Fibroblast of mammary gland (primary cell): ENCODE data around the gene LPP.

Experiments used
- DNase-seq: peaks from one replicate; pipeline ENCODE4 v3.0.0-alpha.2; 2010; ENCODE audit warnings: low read depth
- H3K4me3 ChIP-seq: 2 replicates; pipeline ENCODE4 v1.5.1; 2011; ENCODE audit warnings: low read depth, mild to moderate bottlenecking, low read length, moderate library complexity; ENCODE audit not compliant: control insufficient read depth
- CTCF ChIP-seq: conservative IDR thresholded peaks from 2 replicates; pipeline ENCODE4 v1.5.1; 2011; ENCODE audit warnings: low read depth, low read length, inconsistent platforms; ENCODE audit not compliant: control insufficient read depth, insufficient read depth

Gene LPP

DNA sequence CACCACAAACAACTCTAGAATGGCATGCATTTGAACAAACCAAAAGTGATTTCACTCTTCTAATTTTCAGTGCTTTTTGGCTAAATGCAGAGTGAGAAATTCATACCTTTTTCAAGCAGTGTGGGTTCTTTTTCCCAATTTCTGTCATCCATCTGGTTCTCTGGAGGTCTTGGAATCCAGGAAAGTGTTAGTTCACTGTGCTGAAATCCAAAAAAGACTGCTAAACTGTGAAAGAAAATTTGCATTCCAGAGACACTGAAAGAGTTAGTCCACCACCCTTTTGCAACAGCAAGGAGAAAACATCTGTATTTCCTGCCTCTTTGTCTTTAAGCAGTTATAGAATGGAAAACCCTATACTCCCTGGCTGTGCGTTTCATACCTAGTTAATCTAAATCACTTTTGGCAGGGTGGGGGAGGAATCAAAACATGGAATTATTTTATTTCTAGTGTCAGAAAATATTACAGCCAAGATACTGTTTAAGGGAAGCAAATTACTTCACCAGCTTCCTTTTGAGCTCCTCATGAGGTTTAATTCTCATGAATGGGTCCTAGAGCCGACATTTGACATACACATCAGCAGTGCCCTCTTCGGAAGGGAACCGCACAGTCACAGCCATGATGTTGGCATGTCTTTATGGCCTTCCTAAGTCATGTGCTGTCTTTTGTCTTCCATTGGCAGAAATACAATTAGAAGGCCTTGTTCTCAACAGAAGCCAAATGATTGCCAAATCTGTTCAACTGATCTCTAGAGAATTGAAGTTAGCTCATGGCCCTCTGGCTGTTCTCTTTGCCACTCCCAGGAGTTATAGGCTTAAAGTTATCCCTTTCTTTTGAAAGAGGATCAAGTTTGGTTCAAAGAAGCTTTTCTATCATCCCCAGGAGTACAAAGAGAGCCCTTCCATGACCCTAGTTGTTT lies 700.2 kb downstream of the LPP start:
- no peak for TF ChIP-seq CTCF
- DNase-seq: peak; percentile 92
- no peak overlapping the region for H3K4me3 ChIP-seq

DNA sequence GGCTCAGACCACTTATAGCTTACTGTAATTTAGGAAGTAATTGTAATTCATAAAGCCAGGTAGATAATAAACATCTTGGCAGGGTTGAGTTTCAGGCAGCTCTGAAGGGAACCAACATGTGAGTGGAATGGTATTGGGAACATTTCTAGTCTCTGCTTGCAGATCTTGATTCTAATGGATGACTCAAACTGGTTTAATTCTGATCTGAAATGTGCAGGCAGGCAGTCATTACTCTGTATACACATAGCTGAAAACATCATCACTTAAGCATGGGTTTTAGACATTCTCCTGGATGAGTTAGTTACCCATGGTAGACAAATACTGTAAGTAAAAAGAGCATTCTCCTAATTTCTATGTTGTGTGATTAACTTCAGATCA lies 700.8 kb downstream of the LPP start:
- TF ChIP-seq CTCF: no peak
- no peak overlapping the region for H3K4me3 ChIP-seq
- DNase-seq: peak; percentile 69

GRCh38 chr3:188855675-188856074 lies 701.7 kb downstream of the LPP start:
- no peak for TF ChIP-seq CTCF
- no peak for DNase-seq

DNA sequence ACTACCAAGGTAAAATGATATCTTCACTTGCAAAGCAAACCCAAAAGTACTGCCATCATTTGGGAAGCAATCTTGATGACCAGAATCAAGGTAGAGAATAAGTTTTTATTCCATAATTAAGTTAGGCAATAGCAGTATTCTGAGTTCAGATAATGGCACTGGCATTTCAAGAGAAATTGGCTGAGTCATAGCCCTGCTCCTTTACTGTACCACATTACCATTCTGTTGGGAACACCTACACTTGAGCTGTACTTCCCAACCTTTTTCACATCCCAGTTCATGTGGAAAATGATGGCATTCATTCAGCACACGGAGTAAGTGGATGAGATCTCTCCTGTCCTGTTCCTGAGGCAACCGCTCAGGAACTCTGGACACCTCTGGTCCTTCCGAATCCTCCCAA lies 706.2 kb downstream of the LPP start:
- no peak for TF ChIP-seq CTCF
- no peak overlapping the region for H3K4me3 ChIP-seq
- DNase-seq: peak; percentile 49

More at GRCh38 chr3:188855675-188856074, 701.7 kb downstream of the LPP start:
- no peak overlapping the region for H3K4me3 ChIP-seq

DNA sequence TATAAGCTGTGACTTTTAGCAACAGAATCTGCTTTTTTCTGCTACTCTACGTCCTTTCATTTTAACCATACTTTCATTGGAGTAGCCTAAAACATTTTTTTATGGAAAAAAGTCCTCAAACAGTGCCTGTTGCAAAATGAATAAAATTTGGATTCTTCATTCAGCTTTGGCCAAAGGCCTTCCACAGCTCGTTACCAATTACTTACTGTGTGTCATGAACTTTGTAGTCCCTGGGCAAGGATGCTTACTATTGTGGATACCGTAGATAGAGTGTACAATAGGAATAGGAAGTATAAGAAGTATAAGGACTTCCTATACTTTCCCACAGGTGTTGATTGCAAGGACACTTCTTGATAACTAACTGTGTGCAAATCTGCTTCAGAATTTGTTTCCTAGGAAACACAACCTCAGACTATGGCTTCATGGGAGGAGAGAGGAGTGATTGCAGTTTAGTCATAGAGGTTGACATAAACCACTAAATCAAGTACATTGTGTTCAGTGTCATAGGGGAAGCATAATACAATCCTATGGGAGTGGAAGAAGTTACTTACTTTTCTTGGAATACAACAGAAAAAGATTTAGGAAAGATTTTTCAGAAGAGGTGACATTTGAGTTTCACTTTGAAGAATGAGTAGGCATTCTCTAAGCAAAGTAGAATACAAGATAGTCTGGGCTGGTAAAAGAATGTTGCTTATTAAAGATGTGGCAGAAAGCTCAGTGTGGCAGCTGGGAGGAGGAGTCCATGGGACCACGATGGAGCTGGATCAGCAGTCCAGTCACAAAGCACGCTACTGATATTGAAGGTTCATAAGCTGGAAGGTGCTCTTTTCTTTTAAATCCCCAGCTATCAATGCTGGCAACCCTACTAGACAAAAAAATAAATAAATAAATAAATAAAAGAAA lies 708.1 kb downstream of the LPP start:
- H3K4me3 ChIP-seq: no peak overlapping the region
- DNase-seq: peak; percentile 79
- no peak for TF ChIP-seq CTCF

DNA sequence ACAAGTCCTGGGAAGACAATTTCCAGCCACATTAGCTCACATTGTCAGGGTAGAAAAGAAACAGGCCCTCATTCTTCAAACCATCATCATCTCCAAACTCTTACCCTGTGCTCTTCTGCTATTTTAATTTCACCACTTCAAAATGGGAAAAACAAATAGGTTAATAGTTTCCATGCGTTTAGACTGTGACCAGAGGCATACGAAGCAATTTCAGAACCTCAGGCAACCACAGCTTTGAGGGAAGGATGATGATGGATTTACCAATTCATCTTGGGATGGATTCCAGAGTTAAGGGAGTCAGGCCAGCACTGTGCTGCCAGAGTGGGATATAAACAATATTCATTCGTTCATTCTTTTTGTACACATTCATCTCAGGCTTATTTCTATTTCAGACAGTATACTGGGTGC lies 710.0 kb downstream of the LPP start:
- no peak for TF ChIP-seq CTCF
- DNase-seq: peak; percentile 89
- no peak overlapping the region for H3K4me3 ChIP-seq
